ENCODE measurements around the gene JADE1.

JADE1 gene

GRCh38 chr4:128821151-128821550 is 11.7 kb downstream of the JADE1 start:
- TF ChIP-seq CTCF (IDR thresholded peaks at IDR 0.05; ENCODE audit: low read depth, low read length), result no peak
- no peak for TF ChIP-seq MAX (IDR thresholded peaks at IDR 0.05; ENCODE audit: low read depth, low read length)
- no peak for TF ChIP-seq MYC (IDR thresholded peaks at IDR 0.05; ENCODE audit: low read depth, low read length)
- no peak for TF ChIP-seq POLR2A (IDR thresholded peaks at IDR 0.05; ENCODE audit: extremely low read depth, insufficient read length)
- DNase-seq (ENCODE audit: low read depth), result no peak
- H3K4me3 ChIP-seq (ENCODE audit: low read depth, low read length), result no peak overlapping the region

GRCh38 chr4:128823025-128823661 is 13.6 kb downstream of the JADE1 start:
- DNase-seq (ENCODE audit: low read depth), result no peak
- no peak for TF ChIP-seq CTCF (IDR thresholded peaks at IDR 0.05; ENCODE audit: low read depth, low read length)
- TF ChIP-seq MAX (IDR thresholded peaks at IDR 0.05; ENCODE audit: low read depth, low read length), result no peak
- no peak for TF ChIP-seq POLR2A (IDR thresholded peaks at IDR 0.05; ENCODE audit: extremely low read depth, insufficient read length)
- TF ChIP-seq MYC (IDR thresholded peaks at IDR 0.05; ENCODE audit: low read depth, low read length), result no peak
- H3K4me3 ChIP-seq (ENCODE audit: low read depth, low read length), result no peak overlapping the region

- no peak for DNase-seq (ENCODE audit: low read depth)
- no peak overlapping the region for H3K4me3 ChIP-seq (ENCODE audit: low read depth, low read length)
- TF ChIP-seq POLR2A (IDR thresholded peaks at IDR 0.05; ENCODE audit: extremely low read depth, insufficient read length) (no peak), MYC (IDR thresholded peaks at IDR 0.05; ENCODE audit: low read depth, low read length) (no peak), CTCF (IDR thresholded peaks at IDR 0.05; ENCODE audit: low read depth, low read length) (no peak), MAX (IDR thresholded peaks at IDR 0.05; ENCODE audit: low read depth, low read length) (no peak)
Observed at GRCh38 chr4:128825226-128825625, 15.7 kb downstream of the JADE1 start.

GRCh38 chr4:128827296-128827695 is 17.8 kb downstream of the JADE1 start:
- TF ChIP-seq MAX (IDR thresholded peaks at IDR 0.05; ENCODE audit: low read depth, low read length), result no peak
- H3K4me3 ChIP-seq (ENCODE audit: low read depth, low read length), result no peak overlapping the region

GRCh38 chr4:128830906-128831503 is 21.5 kb downstream of the JADE1 start:
- no peak overlapping the region for H3K4me3 ChIP-seq (ENCODE audit: low read depth, low read length)
- no peak for TF ChIP-seq CTCF (IDR thresholded peaks at IDR 0.05; ENCODE audit: low read depth, low read length)
- no peak for TF ChIP-seq MYC (IDR thresholded peaks at IDR 0.05; ENCODE audit: low read depth, low read length)
- TF ChIP-seq POLR2A (IDR thresholded peaks at IDR 0.05; ENCODE audit: extremely low read depth, insufficient read length), result no peak
- TF ChIP-seq MAX (IDR thresholded peaks at IDR 0.05; ENCODE audit: low read depth, low read length), result no peak
- DNase-seq (ENCODE audit: low read depth), result no peak

More at GRCh38 chr4:128827296-128827695, 17.8 kb downstream of the JADE1 start:
- DNase-seq (ENCODE audit: low read depth), result no peak

GRCh38 chr4:128831531-128832242 is 22.2 kb downstream of the JADE1 start:
- no peak overlapping the region for H3K4me3 ChIP-seq (ENCODE audit: low read depth, low read length)

More at GRCh38 chr4:128831531-128832242, 22.2 kb downstream of the JADE1 start:
- no peak for DNase-seq (ENCODE audit: low read depth)
- TF ChIP-seq POLR2A (IDR thresholded peaks at IDR 0.05; ENCODE audit: extremely low read depth, insufficient read length) (no peak), MAX (IDR thresholded peaks at IDR 0.05; ENCODE audit: low read depth, low read length) (no peak), CTCF (IDR thresholded peaks at IDR 0.05; ENCODE audit: low read depth, low read length) (no peak), MYC (IDR thresholded peaks at IDR 0.05; ENCODE audit: low read depth, low read length) (no peak)

All from NB4 (cell line).